IPS DF 6.9 (cell line): ENCODE results near the gene FBXO42.

Experiments
- DNase-seq: peaks from one replicate; pipeline ENCODE4 v3.0.0-alpha.2; 2013; ENCODE audit warnings: low read depth, low spot score
- H3K27ac ChIP-seq: one replicate; pipeline ENCODE4 v1.5.1; 2013; ENCODE audit warnings: low read length, control low read depth
- H3K27me3 ChIP-seq: 2 replicates; pipeline ENCODE4 v1.6.1; 2013; ENCODE audit warnings: mild to moderate bottlenecking, low read length; ENCODE audit not compliant: control insufficient read depth, insufficient read depth
- H3K36me3 ChIP-seq: 2 replicates; pipeline ENCODE4 v1.6.1; 2013; ENCODE audit warnings: low read length; ENCODE audit not compliant: control insufficient read depth, insufficient read depth
- H3K4me1 ChIP-seq: 2 replicates; pipeline ENCODE4 v1.6.1; 2013; ENCODE audit warnings: low read length; ENCODE audit not compliant: control insufficient read depth, insufficient read depth
- H3K4me3 ChIP-seq: 2 replicates; pipeline ENCODE4 v1.5.1; 2013; ENCODE audit warnings: mild to moderate bottlenecking, low read length
- H3K9me3 ChIP-seq: 2 replicates; pipeline ENCODE4 v1.6.1; 2013; ENCODE audit warnings: low read length, inconsistent platforms; ENCODE audit not compliant: control insufficient read depth, insufficient read depth
- WGBS: extraction: QIAGEN DNeasy Blood & Tissue Kit; methylation state at CpG from one replicate; pipeline ENCODE4 v1.1.7; 2013; ENCODE audit warnings: mixed read lengths, missing lambda C conversion rate; ENCODE audit not compliant: insufficient read length, insufficient coverage; 5-methylcytosine and 5-hydroxymethylcytosine counted together

Gene FBXO42

GRCh38 chr1:16294219-16295212 lies 57.8 kb downstream of the FBXO42 start:
- no peak overlapping the region for H3K27ac ChIP-seq
- H3K4me3 ChIP-seq, result no peak overlapping the region
- H3K36me3 ChIP-seq, result no peaks in the 10 kb centered on the region
- no peaks in the 10 kb centered on the region for H3K27me3 ChIP-seq
- no peaks in the 10 kb centered on the region for H3K4me1 ChIP-seq
- H3K9me3 ChIP-seq, result no peaks in the 10 kb centered on the region; the same call in 1 of the 2 replicates
- no peak for DNase-seq
- no CpG with 5 or more reads among the region's 3 CpGs for WGBS

- Histone ChIP-seq H3K36me3 (no peaks in the 10 kb centered on the region), H3K9me3 (no peaks in the 10 kb centered on the region; the same call in 1 of the 2 replicates), H3K27ac (no peak overlapping the region), H3K4me3 (no peak overlapping the region), H3K4me1 (no peaks in the 10 kb centered on the region), H3K27me3 (no peaks in the 10 kb centered on the region)
- no peak for DNase-seq
- WGBS, result no CpG with 5 or more reads among the region's 1 CpG
Observed at GRCh38 chr1:16293538-16293937, 58.7 kb downstream of the FBXO42 start.

- no peaks in the 10 kb centered on the region; the same call in 1 of the 2 replicates for H3K9me3 ChIP-seq
- no peak overlapping the region for H3K4me3 ChIP-seq
- DNase-seq, result no peak
- no peak overlapping the region for H3K27ac ChIP-seq
- no peaks in the 10 kb centered on the region for H3K36me3 ChIP-seq
- H3K4me1 ChIP-seq, result no peaks in the 10 kb centered on the region
- H3K27me3 ChIP-seq, result no peaks in the 10 kb centered on the region
Observed at GRCh38 chr1:16292739-16293138, 59.5 kb downstream of the FBXO42 start.

GRCh38 chr1:16289959-16290358 lies 62.3 kb downstream of the FBXO42 start:
- WGBS, result no CpG with 5 or more reads among the region's 3 CpGs
- Histone ChIP-seq H3K36me3 (no peaks in the 10 kb centered on the region), H3K9me3 (no peaks in the 10 kb centered on the region; the same call in 1 of the 2 replicates), H3K4me1 (no peaks in the 10 kb centered on the region), H3K27me3 (no peaks in the 10 kb centered on the region), H3K4me3 (no peak overlapping the region), H3K27ac (no peak overlapping the region)
- no peak for DNase-seq

- Histone ChIP-seq H3K27me3 (no peaks in the 10 kb centered on the region), H3K27ac (no peak overlapping the region), H3K36me3 (no peaks in the 10 kb centered on the region), H3K9me3 (no peaks in the 10 kb centered on the region), H3K4me1 (no peaks in the 10 kb centered on the region), H3K4me3 (no peak overlapping the region)
- no CpG with 5 or more reads among the region's 4 CpGs for WGBS
- no peak for DNase-seq
Observed at GRCh38 chr1:16286122-16286521, 66.2 kb downstream of the FBXO42 start.

GRCh38 chr1:16281765-16282164 lies 70.5 kb downstream of the FBXO42 start:
- DNase-seq, result no peak
- WGBS, result no CpG with 5 or more reads among the region's 2 CpGs
- Histone ChIP-seq H3K4me3 (no peak overlapping the region), H3K27me3 (no peaks in the 10 kb centered on the region), H3K4me1 (no peaks in the 10 kb centered on the region), H3K36me3 (no peaks in the 10 kb centered on the region), H3K9me3 (no peaks in the 10 kb centered on the region), H3K27ac (no peak overlapping the region)

- no peak overlapping the region for H3K27ac ChIP-seq
- H3K9me3 ChIP-seq, result no peaks in the 10 kb centered on the region
- H3K27me3 ChIP-seq, result no peaks in the 10 kb centered on the region
- H3K4me1 ChIP-seq, result no peaks in the 10 kb centered on the region
- no peak overlapping the region for H3K4me3 ChIP-seq
- DNase-seq, result no peak
- H3K36me3 ChIP-seq, result no peaks in the 10 kb centered on the region
- WGBS, result no CpG with 5 or more reads among the region's 2 CpGs
Observed at GRCh38 chr1:16279186-16279585, 73.1 kb downstream of the FBXO42 start.

- no peak for DNase-seq
- H3K36me3 ChIP-seq, result no peaks in the 10 kb centered on the region
- no peaks in the 10 kb centered on the region for H3K4me1 ChIP-seq
- no CpG with 5 or more reads among the region's 6 CpGs for WGBS
- no peak overlapping the region for H3K27ac ChIP-seq
- H3K9me3 ChIP-seq, result no peaks in the 10 kb centered on the region
- H3K4me3 ChIP-seq, result no peak overlapping the region
- no peaks in the 10 kb centered on the region for H3K27me3 ChIP-seq
Observed at GRCh38 chr1:16276302-16277030, 75.8 kb downstream of the FBXO42 start.

GRCh38 chr1:16275591-16275990 lies 76.7 kb downstream of the FBXO42 start:
- Histone ChIP-seq H3K4me3 (no peak overlapping the region), H3K27me3 (no peaks in the 10 kb centered on the region), H3K36me3 (no peaks in the 10 kb centered on the region), H3K4me1 (no peaks in the 10 kb centered on the region), H3K27ac (no peak overlapping the region), H3K9me3 (no peaks in the 10 kb centered on the region)
- no peak for DNase-seq
- no CpG with 5 or more reads among the region's 7 CpGs for WGBS

GRCh38 chr1:16267690-16268180 lies 84.5 kb downstream of the FBXO42 start:
- H3K27ac ChIP-seq, result no peak overlapping the region
- no peak for DNase-seq

More at GRCh38 chr1:16267690-16268180, 84.5 kb downstream of the FBXO42 start:
- no peaks in the 10 kb centered on the region for H3K36me3 ChIP-seq
- no peaks in the 10 kb centered on the region for H3K9me3 ChIP-seq
- H3K27me3 ChIP-seq, result no peaks in the 10 kb centered on the region
- no peak overlapping the region for H3K4me3 ChIP-seq
- H3K4me1 ChIP-seq, result no peaks in the 10 kb centered on the region
